Colon (tissue), 2 donors: ENCODE data around the gene MYO18B.

ENCODE experiments used
- FAIRE-seq: peaks from 2 replicates; lab custom pipeline; 2012; peaks lifted over from hg19 to GRCh38; lab: Jason Lieb, UNC
- donor health status: control.
- donor health status: control.

The MYO18B gene

DNA sequence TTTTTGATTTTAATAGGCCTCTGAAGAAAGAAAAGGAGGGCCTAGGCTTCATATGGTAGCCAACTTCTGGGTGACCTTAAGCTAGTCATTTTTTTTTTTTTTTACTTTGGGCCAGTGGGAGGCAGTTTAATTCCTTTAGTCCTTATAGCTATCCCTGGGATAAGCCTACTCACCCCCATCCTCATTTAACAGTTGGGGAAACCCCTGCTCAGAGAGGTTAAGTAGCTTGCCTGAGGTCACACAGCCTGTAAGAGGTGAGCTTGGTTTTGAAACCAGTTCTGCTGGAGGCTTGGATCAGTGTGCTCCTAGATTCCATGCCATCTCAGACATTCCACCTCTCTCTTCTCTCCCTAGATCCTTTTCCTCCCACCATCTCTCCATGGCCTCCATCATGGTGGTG, 86.4 kb downstream of the MYO18B start:
- no peak for FAIRE-seq

DNA sequence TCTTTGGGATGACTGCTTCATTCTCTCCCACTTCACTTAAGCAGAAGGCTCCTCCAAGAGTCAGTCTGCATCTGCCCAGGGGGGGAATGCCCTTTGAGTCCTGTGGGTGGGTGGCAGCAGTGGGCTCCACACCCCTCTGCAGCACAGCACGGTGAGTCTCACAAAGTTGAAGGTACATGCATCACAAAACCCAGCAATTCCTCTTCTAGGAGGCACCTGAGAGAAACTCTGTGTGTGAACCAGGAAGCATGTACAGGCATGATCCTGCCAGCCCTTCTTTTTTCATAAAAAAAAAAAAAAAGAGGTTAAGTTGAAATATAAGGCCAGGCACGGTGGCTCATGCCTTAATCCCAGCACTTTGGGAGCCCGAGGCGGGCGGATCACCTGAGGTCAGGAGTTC, 87.2 kb downstream of the MYO18B start:
- no peak for FAIRE-seq

DNA sequence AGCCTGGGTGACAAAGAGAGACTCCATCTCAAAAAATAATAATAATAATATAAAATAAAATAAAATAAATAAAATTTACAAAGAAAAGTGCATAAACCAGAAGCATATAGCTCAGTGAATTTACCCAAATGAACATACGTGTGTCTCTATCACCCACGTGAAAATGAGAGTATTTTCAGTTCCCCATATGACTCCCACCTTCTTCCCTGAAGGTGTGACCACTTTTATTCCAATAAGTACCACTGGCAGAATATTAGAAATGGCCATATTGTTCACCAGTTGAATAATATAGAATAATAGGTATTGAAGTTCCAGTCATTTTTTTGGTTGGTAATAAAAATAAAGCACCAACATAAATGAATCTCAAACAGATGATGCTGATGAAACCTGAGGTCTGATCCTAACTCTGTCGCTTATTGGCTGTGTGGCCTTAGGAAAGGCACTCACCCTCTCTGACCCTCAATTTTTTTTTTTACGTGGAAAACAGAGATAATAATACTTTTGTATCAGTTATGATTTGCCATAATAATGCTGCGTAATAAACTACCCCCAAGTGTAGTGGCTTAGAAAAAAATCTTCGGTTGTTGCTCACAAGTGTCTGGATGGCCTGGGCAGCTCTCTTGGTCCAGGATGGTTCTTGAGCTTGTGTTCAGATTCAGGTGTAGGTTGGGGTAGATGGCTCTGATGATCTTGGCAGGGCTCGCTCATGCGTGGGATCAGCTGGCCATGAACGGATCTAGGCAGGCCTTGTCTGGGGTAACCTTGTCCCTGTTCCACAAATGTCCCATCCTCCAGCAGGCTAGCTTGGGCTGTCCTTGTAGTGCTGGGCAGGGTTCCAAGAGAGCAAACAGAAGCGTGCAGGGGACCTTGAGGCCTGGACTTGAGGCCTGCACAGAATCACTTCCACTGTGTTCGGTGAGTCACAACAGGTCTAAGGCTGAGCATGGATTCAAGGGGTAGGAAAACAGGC, 88.1 kb downstream of the MYO18B start:
- no peak for FAIRE-seq

DNA sequence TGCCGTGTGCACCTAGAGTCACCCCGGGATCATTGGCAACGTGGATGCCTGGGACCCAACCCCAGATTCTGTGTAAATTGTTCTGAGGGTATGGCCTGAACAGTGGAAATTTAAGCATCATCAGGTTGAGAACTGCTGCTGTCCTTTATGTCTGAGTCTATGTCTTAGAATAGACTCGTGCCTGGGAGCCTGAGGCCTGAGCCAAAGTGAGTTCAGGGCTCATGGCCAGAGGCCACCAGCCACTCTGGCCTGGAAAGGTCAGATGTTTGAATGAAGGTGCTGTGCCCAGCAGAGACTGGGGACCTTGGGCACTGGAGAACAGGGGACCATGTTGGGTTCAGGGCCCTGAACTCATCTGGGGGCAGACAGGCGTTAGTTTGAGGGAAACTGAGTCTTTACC, 91.1 kb downstream of the MYO18B start:
- FAIRE-seq, result no peak

DNA sequence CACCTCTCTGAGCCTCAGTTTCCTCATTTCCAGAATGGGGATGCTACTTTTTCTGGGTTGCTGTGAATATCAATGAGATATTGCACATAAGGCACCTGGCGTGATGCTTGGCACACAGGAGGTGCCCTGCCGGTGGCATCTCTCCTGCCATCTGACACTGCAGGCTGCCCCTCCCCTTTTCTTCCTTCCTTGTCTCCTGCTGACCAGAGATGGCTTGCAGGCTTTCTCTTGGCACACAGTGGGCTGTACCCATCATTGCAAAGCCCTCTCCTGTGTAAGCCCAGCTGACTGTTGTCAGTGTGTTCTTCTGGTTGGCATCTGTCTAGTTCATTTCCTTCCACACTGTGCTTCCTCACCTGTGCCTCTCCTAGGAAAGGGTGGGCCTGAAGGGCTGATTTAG, 91.7 kb downstream of the MYO18B start:
- FAIRE-seq, result no peak

DNA sequence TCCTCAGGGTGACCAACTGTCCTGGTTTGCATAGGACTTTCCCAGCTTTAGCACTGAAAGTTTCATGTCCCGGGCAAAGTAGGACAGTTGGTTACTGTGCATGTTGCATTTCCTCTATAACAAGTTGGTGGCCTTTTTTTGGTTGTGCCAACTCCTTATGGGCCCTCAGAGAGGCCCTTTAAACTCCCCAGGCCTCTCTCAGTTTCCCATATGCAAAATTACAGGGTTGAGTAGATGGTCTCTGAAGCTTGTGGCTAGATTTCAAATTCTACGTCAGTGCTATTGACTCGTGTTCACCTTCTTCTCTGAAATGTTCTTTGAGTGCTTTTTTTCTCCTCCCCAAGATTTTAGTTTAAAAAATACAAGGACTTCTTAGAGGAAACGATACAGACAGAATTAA, 92.5 kb downstream of the MYO18B start:
- FAIRE-seq, result no peak

DNA sequence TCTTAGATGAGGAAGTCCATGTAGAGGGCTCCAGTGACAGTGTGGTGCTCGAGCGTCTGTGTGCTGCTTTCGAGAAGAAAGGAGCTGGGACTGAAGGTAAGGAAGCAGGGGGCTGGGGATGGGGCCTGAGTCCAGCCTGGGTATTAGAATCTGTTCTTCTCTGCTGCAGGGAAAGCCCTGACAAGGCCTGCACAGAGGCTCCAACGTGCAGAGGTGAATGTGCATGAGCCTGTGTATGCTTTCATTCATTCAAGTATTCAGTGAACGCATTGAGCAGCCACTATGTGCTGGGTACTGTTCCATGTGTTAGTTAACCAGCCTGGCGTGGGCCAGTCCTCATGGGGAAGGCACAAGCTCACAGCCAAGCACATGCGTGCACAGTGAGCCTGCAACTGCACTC, 93.4 kb downstream of the MYO18B start:
- no peak for FAIRE-seq

DNA sequence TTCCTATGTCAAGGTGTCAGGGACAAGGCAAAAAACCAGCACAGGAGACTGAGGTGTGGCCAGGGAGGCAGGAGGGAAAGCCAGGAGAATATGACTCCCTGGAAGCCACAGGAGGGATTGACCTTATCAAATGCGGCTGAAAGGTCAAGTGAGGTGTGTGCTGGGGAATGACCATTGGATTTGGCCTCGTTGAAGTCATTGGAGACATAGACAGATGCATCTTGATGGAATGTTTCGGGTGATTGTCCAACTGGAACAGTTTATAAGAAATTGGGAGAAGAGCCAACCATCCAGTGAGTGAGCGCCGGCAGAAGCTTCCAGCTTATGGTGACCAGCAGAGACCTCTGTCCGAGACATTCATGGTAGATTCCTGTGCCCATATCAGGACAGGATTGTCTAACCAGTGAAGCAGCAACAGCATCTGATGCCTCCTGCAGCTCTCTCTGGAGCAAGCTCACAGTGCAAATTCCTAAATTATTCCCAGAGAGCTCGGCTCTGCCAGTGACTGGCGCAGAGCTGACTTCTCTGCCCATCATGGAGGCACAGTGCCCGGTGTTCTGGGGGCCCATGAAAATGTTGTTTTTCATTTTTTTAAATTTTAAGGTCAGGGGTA, 95.4 kb downstream of the MYO18B start:
- FAIRE-seq, result no peak

DNA sequence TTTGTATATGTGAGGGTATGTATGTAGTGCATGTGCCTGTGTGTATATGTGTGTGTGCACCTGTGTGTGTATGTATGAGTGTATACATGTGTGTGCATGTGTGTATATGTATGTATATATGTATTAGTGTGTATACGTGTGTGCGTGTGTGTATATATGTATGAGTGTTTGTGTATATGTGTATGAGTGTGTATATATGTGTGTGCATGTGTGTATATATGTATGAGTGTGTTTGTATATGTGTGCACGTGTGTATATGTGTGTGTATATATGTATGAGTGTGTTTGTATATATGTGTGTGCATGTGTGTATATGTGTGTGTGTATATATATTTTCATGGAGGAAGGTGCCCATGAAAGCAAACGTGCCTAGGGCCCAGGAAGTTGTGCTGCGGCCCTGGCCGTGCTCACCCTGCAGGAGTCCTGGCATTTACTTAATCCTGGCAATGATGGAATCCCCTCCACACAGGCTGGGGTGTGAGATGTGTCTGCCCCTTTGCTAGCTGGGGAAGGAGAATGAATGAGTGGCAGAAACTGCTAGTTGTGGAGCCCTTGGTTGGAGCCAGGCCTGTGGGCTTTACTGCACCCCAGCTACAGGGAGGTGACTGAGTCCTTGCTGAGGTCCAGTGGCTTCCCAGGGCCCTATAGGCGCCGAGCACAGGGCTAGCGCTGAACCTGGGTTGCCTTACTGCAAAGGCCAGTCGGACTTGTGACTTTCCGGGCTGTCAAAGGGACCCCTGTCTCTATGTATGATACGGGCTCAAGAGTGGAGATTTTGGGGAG, 97.2 kb downstream of the MYO18B start:
- FAIRE-seq, result no peak

DNA sequence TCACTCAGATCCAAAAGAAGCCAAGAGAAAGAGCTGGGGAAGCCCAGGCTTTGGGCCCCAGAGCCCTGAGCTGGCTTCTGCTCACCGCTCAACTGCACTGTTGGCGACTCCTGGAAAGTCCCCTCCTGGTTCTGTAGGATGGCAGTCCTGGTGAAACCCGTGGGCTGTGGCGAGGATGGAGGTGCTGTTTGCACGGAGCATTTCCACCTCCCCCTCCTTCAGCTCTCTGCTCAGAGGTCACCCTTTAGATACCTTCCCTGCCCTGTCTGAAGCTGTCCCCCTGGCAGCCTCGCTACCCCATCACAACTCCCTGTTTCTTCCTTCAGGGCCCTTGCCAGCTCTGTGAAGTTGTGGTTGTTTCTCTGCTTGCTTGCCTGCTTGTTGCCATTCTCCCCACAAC, 97.8 kb downstream of the MYO18B start:
- no peak for FAIRE-seq

DNA sequence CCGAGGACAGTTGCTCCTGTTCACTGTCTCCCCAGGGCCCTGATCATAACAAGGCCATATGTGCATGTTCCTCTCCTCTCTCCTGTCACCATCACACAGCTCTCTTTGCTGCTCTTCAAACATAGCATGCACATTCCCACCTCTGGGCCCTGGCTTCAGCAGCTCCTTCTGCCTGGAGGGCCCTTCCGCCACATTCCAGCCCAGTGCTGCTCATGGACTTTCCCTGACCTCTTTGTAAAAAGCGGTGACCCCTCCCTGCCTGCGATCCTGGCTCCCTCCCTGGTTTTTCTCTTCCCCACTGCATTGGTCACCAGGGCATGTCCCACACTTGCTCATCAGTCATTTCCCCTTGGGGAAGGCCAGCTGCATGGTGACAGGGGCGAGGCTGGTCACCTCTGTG, 98.2 kb downstream of the MYO18B start:
- no peak for FAIRE-seq

DNA sequence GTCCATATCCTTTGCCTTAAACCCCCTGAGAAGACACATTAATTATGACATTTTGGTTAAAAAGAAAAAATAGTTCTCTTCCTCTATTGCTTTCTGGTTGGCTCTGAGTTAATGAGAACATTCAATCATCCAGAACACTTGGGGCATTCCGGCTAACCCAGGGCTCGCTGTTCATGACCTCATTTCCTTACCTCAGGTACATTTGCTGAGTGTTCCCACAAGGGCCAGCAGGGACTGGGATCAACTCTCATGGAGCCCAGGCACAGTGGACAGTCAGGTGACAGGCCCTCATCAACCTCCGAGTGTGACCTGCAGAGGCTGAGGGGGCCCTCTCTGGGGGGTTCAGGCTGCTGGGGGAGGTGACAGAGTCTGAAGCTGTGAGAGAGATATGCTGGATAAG, 98.9 kb downstream of the MYO18B start:
- FAIRE-seq, result no peak

DNA sequence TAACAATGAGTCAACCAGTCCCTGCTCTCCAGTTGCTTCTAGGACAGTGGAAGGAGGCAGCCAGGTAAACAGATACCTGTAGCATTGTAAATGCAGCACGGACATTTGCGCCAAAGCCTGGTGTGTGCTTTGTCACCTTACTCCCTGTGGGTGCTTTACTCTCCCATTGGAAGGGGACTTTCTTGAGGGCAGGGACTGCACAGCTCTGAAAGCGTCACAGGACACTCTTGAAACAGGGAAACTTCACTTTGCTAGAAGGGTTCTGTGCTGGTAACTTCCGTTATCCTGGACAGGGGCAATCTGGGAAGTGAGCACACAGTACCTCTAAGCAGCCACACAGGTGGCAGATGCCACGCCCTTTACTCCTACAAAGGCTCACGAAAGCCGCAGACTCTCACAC, 99.8 kb downstream of the MYO18B start:
- no peak for FAIRE-seq

DNA sequence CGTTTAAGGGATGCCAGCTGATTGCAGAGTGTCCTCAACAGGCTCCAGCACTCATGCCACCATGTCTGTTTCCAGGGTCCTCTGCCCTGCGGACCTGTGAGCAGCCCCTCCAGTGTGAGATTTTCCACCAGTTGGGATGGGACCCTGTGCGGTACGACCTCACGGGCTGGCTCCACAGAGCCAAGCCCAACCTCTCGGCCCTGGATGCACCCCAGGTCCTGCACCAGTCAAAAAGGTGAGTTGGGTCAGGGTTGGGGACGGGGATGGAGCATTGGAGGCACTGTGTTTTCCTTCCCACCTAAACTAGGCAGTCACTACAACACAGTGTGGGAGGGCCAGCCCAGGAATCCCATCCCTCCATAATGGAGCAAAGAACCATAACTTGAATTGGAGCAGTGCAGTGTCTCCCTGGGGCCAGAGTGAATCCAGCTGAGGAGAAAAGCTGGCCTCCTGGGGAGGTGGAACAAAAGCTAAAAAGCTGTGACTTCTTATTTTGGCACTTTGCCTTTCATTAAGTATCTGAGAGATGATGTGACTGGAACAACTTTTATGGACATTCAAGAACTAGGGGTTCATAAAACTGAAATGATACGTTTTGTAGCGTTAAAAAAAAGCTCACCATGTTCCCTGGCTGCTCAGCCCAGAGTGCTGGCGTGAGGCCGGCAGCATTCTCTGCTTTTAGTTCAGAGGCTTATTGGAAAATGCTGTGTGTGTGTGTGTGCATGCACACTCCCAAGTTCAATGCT, 101.8 kb downstream of the MYO18B start:
- no peak for FAIRE-seq

DNA sequence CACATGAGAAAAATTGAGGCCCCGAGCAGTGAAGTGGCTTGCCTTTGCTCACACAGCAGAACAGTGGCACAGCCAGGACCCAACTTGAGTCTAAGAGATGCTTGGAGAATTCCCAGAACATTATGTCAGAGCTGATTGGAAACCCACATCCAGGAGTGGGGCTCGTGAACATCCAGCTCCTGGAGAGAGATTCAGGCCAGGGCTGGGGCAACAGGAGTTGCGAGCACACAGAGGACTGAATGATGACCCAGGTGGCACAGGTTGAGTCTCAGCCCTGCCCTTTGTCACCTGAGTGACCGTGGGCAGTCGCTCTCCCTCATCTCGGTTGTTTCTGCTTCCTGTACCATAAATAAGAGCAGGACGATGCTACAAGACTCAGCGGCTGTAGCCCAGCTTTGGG, 102.6 kb downstream of the MYO18B start:
- FAIRE-seq, result no peak

DNA sequence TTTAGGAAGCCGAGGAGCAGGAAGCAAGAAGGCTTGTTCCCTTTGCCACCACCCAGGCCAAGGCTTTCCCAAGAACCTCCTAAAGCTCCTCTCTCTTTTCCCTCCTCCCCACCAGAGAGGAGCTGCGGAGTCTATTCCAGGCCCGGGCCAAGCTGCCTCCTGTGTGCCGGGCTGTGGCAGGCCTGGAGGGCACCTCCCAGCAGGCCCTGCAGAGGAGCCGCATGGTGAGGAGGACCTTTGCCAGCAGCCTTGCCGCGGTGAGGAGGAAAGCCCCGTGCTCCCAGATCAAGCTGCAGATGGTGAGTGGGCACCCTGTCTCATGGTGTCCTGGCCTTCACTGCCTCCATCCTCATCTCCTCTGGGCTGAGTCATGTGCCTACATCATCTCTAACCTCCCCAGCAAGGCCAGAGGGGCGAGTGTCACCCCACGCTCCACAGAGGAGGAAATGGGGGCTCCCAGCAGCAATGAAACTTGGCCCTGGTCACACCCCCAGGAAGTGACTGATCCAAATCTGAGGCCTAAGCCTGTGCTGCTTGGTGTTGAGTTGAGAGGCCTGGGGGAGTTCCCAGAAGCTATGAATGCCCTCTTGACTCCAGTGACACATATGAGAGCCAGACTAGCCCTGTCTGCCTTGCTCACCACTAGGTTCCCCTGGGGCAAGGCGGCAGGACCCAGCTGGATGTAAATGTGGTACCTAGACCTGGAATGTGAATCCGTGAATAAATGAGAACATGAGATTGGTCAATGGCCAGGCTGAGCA, 104.2 kb downstream of the MYO18B start:
- no peak for FAIRE-seq

DNA sequence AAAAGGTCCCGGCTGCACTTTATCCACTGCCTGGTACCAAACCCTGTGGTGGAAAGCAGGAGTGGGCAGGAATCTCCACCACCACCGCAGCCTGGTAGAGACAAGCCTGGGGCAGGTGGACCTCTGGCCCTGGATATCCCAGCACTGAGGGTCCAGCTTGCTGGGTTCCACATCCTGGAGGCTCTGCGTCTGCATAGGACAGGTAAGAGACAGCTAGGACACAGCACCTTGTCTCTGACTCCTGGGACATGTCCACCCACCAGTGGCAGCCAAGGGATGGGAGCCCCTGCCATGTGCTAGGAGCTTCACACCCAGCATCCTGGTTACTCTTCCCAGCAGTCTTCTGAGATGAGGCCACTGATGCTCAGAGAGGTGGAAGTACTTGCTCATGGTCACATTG, 105.5 kb downstream of the MYO18B start:
- no peak for FAIRE-seq

DNA sequence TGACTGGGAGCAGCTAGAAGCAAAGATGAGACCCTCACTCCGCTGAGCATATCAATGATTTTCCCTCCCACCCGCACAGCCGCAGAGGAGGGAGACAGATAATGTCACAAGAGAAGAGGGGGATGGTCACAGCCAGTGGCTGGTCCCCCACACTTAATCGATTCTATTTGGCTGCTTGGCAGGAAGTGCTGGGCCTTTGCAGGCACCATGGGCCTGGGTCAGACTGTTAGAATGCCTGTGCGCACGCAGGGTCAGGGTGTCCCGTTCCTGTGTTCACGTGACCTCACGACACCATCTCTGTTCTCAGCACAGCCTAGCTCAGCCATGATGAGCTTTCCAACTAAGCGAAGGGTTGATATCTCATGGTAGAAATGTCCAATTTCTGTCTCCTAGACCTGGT, 107.0 kb downstream of the MYO18B start:
- FAIRE-seq, result no peak

DNA sequence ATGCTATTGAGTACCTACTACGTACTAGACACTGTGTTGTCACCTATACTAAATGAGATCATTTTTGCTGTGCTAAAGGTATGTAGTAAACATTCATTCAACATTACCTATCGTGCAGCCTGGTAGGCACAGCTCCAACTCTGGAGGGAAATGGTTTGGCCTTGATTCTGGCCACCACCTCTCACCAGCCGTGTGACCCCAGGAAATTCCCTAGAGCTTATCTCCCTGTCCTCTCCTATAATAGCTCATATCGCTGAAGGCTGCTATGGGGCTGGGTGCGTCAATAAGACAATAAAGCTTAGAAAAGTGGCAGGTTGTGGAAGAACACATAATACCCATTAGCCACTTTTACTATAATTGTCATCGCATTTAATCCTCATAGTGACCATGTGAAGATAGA, 107.5 kb downstream of the MYO18B start:
- no peak for FAIRE-seq

DNA sequence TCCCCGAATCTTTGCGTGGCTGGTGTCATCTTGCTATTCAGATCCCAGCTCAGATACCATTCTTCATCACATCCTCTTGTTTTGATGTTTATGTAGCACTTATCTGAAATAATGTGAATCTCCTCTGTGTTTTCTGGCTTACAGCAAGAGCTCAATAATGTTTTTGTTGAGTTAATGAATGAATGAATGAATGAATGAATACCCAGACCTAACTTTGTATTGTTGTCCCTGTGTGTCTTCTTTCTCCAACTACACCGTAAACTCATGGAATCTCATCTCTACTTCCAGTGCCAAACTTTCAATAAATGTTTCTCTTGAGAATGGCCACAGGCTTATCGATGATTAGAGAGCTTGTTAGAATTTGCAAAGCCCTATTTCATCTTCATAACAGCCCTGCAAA, 110.2 kb downstream of the MYO18B start:
- no peak for FAIRE-seq

DNA sequence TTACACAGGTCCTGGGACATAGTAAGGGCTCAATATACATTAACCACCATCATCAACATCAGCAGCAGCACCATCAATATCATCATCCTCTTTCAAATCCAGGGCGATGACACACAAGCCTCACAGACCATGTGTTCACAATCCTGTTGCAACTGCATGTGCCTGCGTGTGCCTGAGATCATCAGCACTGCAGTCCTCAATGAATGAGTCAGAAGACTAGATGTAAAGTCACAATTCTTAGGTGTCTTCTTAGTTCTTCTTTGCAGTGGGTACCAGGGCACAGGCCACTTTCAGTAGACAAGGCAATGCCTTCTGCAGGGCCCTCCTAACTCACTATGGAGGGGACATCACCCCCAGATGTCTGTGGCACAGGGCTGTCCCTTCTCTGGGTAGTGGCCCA, 111.1 kb downstream of the MYO18B start:
- FAIRE-seq, result no peak
